Measurements from ENCODE around the gene ARHGAP29.
"Not testable (repeated sequence)": the region's sequence is repeated elsewhere in the genome, so short reads cannot be mapped to it uniquely, and the experiment has no call there.

Gene ARHGAP29

DNA sequence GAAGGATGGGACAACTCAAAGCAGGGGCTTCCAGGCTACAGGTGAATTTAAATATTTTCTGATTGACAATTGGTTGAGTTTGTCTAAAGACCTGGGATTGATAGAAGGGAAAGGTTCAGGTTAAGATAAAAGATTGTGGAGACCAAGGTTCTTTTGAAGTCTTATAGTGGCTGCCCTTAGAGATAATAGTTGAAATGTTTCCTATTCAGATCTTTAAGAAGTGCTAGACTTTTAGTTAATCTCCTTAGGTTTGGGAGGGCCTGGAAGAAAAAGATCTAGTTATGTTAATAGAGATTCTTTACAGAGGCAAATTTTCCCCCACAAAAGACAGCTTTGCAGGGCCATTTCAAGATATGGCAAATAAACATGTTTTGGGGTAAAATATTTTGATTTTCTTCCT is 88.2 kb downstream of the ARHGAP29 start:
- H3K4me1 Mint-ChIP-seq, H3K36me3 Mint-ChIP-seq, H3K27me3 Mint-ChIP-seq, CTCF ChIA-PET, H3K4me3 Mint-ChIP-seq, H3K27ac Mint-ChIP-seq, DNase-seq, H3K9me3 Mint-ChIP-seq: not testable (repeated sequence)

DNA sequence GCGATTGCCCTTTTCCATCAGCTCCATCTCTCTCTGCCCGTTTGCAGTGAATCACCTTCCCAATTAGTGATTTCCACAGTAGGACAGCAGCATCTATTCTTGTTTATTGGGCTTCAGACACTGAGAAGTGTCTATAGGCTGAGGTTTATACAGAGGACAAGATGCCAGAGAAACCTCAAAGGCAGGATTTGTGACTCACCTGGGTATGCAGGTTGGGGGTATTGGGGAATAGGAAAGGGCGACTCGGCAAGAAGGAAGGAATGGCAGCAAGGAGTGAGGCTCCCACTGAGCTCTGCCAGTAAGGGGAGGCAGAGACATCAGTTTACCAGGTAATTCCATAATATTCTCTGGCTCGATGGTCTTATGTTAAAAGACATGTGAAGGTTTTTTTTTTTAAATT is 91.1 kb downstream of the ARHGAP29 start:
- Mint-ChIP-seq H3K9me3 (no peaks in the 10 kb centered on the region), H3K27me3 (peaks cover 4% of the 10 kb centered on the region), H3K4me3 (no peak overlapping the region), H3K27ac (no peak overlapping the region), H3K4me1 (no peaks in the 10 kb centered on the region), H3K36me3 (no peaks in the 10 kb centered on the region)
- CTCF ChIA-PET: no interaction called here
- DNase-seq: no peak

DNA sequence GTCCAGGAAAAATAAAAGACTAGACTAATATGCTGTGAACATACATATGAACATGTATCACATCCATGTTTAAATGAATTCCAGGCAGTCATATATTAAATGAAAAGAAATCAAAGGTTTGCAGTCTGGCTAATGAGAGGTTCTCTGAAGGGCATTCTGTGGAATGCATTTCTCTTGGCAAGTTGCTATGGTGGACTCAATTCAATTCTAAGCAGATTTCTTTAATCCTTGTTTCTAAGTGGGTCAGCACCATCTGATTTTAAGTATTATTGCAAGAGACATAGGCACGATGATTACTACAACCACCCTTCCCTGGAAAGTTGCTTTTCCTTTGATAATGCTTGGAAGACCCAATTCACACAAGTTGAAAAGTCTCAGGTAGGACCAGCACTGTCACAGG is 92.5 kb downstream of the ARHGAP29 start:
- Mint-ChIP-seq H3K27me3 (peaks cover 4% of the 10 kb centered on the region), H3K27ac (no peak overlapping the region), H3K9me3 (no peaks in the 10 kb centered on the region), H3K4me3 (no peak overlapping the region), H3K36me3 (no peaks in the 10 kb centered on the region), H3K4me1 (no peaks in the 10 kb centered on the region)
- no peak for DNase-seq
- CTCF ChIA-PET: no interaction called here

DNA sequence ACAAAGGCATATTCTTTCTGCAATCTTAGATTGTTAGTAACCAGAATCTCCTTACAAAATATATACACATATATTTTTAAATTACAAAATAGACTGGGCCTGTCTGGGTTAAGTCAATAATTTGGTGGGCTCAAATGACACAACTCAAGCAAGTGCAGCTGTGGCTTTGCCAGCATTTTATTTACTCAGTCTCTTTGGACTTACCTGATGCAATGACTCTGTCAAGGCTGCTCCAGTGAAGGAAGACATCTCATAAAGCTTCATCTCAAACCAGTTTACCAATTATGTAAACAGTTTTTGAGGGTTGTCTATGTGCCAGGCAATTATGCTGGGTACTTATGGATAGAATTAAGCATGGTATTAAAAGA is 93.6 kb downstream of the ARHGAP29 start:
- H3K4me3 Mint-ChIP-seq: no peak overlapping the region
- H3K4me1 Mint-ChIP-seq: no peaks in the 10 kb centered on the region
- no peak for DNase-seq
- CTCF ChIA-PET: no interaction called here
- no peaks in the 10 kb centered on the region for H3K36me3 Mint-ChIP-seq
- H3K27ac Mint-ChIP-seq: no peak overlapping the region
- H3K9me3 Mint-ChIP-seq: no peaks in the 10 kb centered on the region
- H3K27me3 Mint-ChIP-seq: peaks cover 4% of the 10 kb centered on the region

DNA sequence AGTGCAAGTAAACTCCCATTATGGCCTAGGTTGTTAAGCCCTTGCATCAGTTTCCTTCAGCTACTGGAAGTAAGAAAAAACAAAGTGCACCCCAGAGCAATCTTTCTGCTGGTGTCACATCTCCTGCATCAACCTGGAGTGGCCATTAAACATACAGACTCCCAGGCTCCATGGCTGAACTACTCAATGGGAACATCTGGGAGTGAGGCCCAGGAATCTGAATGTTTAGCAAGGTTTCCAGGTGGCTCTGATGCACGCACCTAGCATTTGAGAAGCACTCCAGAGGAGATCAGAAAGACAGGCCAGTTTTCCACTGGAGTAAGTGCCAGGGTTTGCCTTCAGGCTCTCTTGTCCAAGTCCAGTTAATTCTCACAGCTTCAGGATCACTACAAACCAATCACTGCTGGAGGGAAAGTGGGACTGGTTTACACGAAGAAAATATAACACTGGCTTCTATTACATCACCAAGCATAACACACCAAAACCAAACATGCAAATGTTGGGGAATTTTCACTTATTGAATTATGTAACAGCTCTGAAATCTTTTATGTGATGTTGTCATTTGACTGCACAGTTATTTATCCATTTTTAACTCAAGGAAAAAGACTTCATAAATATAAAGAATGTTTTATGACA is 94.1 kb downstream of the ARHGAP29 start:
- H3K36me3 Mint-ChIP-seq: no peaks in the 10 kb centered on the region
- no peak for DNase-seq
- no peak overlapping the region for H3K4me3 Mint-ChIP-seq
- H3K27ac Mint-ChIP-seq: no peak overlapping the region
- H3K9me3 Mint-ChIP-seq: no peaks in the 10 kb centered on the region
- CTCF ChIA-PET: no interaction called here
- no peaks in the 10 kb centered on the region for H3K4me1 Mint-ChIP-seq
- H3K27me3 Mint-ChIP-seq: peaks cover 4% of the 10 kb centered on the region

DNA sequence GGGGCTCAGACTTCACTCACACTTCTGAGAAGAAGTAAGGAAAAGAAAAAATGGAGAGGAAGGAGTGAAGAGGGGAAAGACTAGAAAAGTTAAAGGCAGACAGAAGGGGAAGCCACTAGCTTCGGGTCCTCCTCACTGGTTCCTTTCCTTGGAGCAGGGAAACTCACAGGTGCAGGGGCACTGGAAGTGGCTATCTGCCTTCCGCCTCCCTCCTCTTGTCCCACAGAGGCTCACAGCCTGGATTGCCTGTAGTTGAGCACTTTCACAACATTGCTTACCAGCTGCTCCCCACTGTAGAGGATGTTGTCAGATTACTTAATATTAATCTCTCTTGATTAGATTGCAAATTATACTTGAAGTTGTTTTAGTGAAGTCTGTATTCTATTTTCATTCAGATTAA is 94.8 kb downstream of the ARHGAP29 start:
- H3K36me3 Mint-ChIP-seq: no peaks in the 10 kb centered on the region
- CTCF ChIA-PET: no interaction called here
- peaks cover 4% of the 10 kb centered on the region for H3K27me3 Mint-ChIP-seq
- no peak overlapping the region for H3K27ac Mint-ChIP-seq
- no peaks in the 10 kb centered on the region for H3K9me3 Mint-ChIP-seq
- DNase-seq: no peak
- H3K4me1 Mint-ChIP-seq: no peaks in the 10 kb centered on the region
- H3K4me3 Mint-ChIP-seq: no peak overlapping the region

DNA sequence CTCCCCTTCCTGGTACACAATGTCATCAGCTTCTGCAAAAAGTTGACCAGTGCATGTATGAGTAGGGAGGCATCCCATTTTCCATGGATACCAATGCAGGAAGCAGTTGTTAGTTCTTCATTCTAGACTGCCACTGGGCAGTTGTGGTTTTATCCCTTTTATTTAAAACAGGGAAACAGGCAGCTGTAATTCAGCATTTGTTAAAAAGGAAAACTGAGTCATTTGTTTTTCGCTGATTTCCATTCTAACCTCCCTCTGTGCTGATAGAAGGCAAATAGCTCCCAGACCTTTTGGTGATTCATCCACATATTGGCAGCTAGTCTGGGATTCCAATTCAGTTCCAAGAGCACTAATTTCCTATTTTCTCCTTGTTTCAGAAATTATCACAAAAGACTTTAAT is 95.4 kb downstream of the ARHGAP29 start:
- Mint-ChIP-seq H3K27ac (no peak overlapping the region), H3K27me3 (peaks cover 4% of the 10 kb centered on the region), H3K36me3 (no peaks in the 10 kb centered on the region), H3K4me1 (no peaks in the 10 kb centered on the region), H3K9me3 (no peaks in the 10 kb centered on the region), H3K4me3 (no peak overlapping the region)
- DNase-seq: no peak
- CTCF ChIA-PET: no interaction called here

DNA sequence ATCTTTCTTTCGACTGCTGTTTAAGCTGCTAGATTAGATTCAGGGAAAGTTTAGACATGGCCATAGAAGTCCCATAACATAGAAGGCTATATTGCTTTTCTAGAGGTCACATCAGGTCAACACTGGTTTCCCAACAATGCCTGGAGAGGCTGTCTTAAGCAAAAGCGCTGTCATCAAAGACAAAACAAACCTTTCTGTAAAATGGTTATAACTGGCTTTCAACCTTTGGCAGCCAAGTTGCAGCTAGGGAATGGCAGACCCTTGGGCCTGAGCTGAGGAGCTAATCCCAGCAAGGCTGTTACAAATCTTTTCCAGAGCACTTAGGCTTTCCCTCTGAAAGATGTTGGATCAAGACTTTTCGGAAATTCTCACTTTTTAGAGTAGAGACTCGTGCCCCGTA is 105.3 kb downstream of the ARHGAP29 start:
- Mint-ChIP-seq H3K27me3 (no peaks in the 10 kb centered on the region), H3K27ac (no peak overlapping the region)
- CTCF ChIA-PET: no interaction called here

DNA sequence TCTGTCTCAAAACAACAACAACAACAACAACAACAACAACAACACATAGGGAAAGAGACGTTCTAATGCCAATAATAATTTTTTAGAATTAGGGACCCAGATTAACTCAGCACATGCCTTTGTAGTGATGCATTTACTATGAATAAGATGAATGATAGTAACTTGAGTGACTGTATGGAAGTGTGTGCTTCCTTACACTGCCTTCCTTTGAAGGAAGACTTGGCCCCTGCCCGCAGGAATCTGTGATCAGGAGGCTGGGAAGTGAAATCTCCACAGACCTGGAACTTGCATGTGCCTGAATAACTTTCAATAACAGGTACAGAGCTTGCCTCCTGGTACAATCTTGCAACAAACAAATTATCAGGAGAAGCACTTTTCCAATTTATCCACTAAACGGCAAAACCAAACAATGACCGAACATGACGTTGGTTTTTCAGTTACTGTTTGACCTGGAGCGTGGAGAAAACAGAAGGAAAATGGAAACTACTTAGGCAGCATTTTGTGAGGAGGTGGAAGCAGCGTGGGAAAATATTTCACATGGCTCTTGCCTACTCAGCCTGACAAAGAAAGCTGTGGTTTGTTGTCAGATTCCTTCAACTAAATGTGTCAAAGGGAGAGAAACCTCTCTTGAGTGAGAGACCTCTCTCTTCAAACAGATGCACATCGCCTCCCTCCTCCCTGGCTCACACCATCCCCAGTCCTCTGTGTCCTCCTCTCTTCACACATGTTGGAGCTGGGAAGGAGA is 106.4 kb downstream of the ARHGAP29 start:
- H3K4me1 Mint-ChIP-seq: no peaks in the 10 kb centered on the region
- CTCF ChIA-PET: no interaction called here
- no peak overlapping the region for H3K4me3 Mint-ChIP-seq
- H3K27me3 Mint-ChIP-seq: no peaks in the 10 kb centered on the region
- H3K36me3 Mint-ChIP-seq: no peaks in the 10 kb centered on the region
- DNase-seq: no peak
- peaks cover 7% of the 10 kb centered on the region for H3K9me3 Mint-ChIP-seq
- no peak overlapping the region for H3K27ac Mint-ChIP-seq

More for the DNA sequence above, 105.3 kb downstream of the ARHGAP29 start:
- Mint-ChIP-seq H3K4me3 (no peak overlapping the region), H3K9me3 (peaks cover 7% of the 10 kb centered on the region), H3K4me1 (no peaks in the 10 kb centered on the region), H3K36me3 (no peaks in the 10 kb centered on the region)
- no peak for DNase-seq

DNA sequence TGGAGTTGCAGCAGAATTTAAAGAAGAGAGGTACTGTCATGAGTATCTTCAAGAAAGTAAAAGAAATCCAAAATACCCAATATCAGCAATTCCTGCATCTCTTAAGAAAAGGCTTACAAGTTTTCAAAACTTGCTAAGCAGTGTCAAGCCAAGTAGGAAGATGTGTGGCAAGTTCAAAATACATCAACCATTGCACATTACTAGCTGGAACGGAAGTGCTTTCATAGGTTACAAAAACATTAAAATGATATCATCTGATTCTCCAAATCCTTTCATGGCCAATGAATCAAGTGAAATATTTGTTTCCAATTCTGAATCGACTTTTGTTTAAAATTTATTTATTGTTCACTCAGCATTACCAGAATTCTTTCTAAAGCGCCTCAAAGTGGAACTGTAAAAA is 110.7 kb downstream of the ARHGAP29 start:
- Mint-ChIP-seq H3K4me3 (no peak overlapping the region), H3K27ac (no peak overlapping the region), H3K9me3 (no peaks in the 10 kb centered on the region), H3K27me3 (peaks cover 1% of the 10 kb centered on the region), H3K36me3 (no peaks in the 10 kb centered on the region), H3K4me1 (no peaks in the 10 kb centered on the region)
- no peak for DNase-seq
- CTCF ChIA-PET: no interaction called here

DNA sequence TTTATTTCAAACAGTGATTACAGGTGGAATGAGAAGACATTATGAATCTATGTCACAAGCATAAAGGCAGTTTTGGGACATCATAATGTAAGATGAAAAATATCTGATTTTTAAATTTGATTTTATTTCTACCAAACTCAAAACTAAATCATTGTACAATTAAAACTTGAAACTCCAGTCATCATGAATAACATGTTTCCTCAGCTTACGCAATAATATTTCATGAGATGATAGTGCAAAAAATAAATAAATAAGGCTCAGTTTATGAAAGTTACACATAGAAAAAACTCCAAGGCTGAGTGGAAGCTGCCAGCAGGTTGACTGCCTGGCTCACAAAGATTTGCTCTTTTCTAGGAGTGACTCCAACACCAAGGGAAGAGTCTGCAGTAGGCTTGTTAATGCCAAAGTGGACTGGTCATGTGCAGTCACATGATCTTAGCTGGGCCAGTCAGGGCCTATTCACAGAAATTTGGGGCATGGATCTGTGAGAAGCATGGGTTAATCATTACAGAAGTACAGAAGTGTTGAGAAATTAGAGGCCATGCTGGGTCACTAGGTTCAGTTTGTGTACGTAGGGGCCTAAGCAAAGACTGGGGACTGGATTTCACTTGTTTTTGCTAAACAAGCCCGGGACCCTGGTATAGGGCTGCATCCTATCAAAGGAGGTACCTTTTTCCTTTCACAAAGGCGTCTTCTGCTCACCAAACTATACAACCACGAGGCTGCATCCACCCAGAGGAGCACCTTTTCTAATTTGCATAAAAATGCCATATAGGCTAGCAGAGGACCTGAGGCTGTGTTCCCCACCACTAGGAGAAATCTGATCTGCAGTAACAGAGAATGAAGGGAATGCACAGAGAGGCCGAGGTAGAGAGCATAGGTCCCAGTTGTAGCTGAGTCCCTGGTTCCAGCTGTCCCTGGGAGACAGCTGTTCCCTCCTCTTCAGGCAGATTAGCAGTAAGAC is 111.6 kb downstream of the ARHGAP29 start:
- Mint-ChIP-seq H3K36me3 (no peaks in the 10 kb centered on the region), H3K27ac (no peak overlapping the region), H3K4me3 (no peak overlapping the region), H3K27me3 (peaks cover 5% of the 10 kb centered on the region), H3K9me3 (no peaks in the 10 kb centered on the region), H3K4me1 (no peaks in the 10 kb centered on the region)
- DNase-seq: no peak
- CTCF ChIA-PET: no interaction called here

DNA sequence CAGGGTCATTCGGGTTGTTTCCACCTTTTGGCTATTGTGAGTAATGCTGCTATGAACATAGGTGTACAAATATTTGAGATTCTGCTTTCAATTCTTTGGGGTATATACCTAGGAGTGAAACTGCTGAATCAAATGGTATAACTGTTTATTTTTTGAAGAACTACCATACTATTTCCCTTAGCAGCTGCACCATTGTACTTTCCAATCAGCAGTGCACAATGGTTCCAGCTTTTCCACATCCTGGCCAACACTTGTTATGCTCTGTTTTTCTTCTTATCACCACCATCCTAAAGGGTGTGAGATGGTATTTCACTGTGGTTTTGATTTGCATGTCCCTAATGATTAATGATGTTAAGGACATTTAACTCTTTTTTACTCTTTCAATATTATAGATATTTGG is 112.8 kb downstream of the ARHGAP29 start:
- Mint-ChIP-seq H3K27ac (no peak overlapping the region), H3K27me3 (peaks cover 5% of the 10 kb centered on the region), H3K4me1 (no peaks in the 10 kb centered on the region), H3K9me3 (no peaks in the 10 kb centered on the region), H3K4me3 (no peak overlapping the region), H3K36me3 (no peaks in the 10 kb centered on the region)
- CTCF ChIA-PET: interaction anchor here (0.6 kb wide), 1 partner anchor 245 kb away, joined by 5 read pairs; no protein-coding TSS in a partner anchor
- no peak for DNase-seq

DNA sequence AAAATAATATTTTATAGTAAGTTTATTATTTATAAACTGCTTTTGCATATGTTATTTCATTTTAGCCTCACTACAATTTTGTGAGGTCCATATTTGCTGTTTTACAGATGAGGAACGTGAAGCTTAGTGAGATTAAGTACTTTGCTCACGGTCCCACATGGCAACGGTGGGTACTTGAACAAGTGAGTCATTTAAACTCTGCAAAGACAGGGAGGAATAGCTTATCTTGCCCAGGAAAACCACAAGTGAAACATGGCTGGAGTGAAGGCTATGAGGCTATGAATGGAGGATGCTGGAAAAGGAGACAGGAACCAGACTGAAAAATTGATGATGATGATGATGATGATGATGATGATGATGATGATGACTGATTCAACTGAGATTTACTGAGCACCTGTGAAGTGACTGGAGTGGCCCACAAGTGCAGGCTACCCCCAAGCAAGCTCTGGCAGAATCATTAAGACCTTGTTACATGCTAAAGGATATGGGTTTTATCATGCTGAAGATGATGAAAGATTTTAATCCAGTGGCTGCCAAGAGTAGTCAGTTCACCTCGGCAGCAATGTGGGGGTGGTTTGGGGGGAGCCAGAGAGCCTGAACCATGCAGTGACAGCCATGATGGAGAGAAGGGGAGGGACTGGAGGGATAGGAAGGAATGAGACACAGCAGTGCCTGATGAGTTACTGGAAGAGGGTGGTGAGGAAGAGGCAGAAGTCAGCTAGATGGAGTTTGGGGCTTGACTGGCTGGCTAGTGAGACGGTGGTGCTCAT is 115.0 kb downstream of the ARHGAP29 start:
- Mint-ChIP-seq H3K4me1 (no peaks in the 10 kb centered on the region), H3K27me3 (peaks cover 13% of the 10 kb centered on the region), H3K36me3 (no peaks in the 10 kb centered on the region), H3K4me3 (no peak overlapping the region), H3K9me3 (no peaks in the 10 kb centered on the region), H3K27ac (no peak overlapping the region)
- CTCF ChIA-PET: no interaction called here
- DNase-seq: no peak
